Dedifferentiated amniotic fluid mesenchymal stem cell (primary cell): ENCODE results near the gene IL21R.
"Not testable (repeated sequence)": the region's sequence is repeated elsewhere in the genome, so short reads cannot be mapped to it uniquely, and the experiment has no call there.

Experiments
- DNase-seq: peaks from one replicate; pipeline ENCODE4 v3.0.0-alpha.2; 2016; ENCODE audit errors: extremely low spot score

The IL21R gene

GRCh38 chr16:27427538-27427937, 25.6 kb downstream of the IL21R start:
- DNase-seq, result no peak

- DNase-seq, result no peak
Measured at GRCh38 chr16:27428026-27428785, 26.2 kb downstream of the IL21R start.

GRCh38 chr16:27429330-27429871, 27.4 kb downstream of the IL21R start:
- DNase-seq, result no peak

- DNase-seq, result no peak
Measured at GRCh38 chr16:27429981-27430441, 28.0 kb downstream of the IL21R start.

- DNase-seq, result no peak
Measured at GRCh38 chr16:27430512-27430911, 28.5 kb downstream of the IL21R start.

GRCh38 chr16:27430923-27431484, 29.0 kb downstream of the IL21R start:
- DNase-seq, result no peak

GRCh38 chr16:27431773-27432532, 30.0 kb downstream of the IL21R start:
- no peak for DNase-seq

GRCh38 chr16:27432558-27432957, 30.6 kb downstream of the IL21R start:
- no peak for DNase-seq

- not testable (repeated sequence) for DNase-seq
Measured at GRCh38 chr16:27433191-27433590, 31.2 kb downstream of the IL21R start.

- no peak for DNase-seq
Measured at GRCh38 chr16:27433636-27434035, 31.7 kb downstream of the IL21R start.

GRCh38 chr16:27434141-27435051, 32.4 kb downstream of the IL21R start:
- DNase-seq, result no peak

GRCh38 chr16:27435146-27435545, 33.2 kb downstream of the IL21R start:
- DNase-seq, result not testable (repeated sequence)

GRCh38 chr16:27436065-27436464, 34.1 kb downstream of the IL21R start:
- DNase-seq, result no peak

- DNase-seq, result no peak
Measured at GRCh38 chr16:27436921-27437650, 35.1 kb downstream of the IL21R start.

- DNase-seq, result no peak
Measured at GRCh38 chr16:27437946-27438345, 36.0 kb downstream of the IL21R start.

GRCh38 chr16:27439271-27440018, 37.5 kb downstream of the IL21R start:
- no peak for DNase-seq

GRCh38 chr16:27441276-27441675, 39.3 kb downstream of the IL21R start:
- no peak for DNase-seq

GRCh38 chr16:27441998-27442397, 40.0 kb downstream of the IL21R start:
- no peak for DNase-seq

GRCh38 chr16:27444015-27444414, 42.0 kb downstream of the IL21R start:
- no peak for DNase-seq

GRCh38 chr16:27444470-27444869, 42.5 kb downstream of the IL21R start:
- no peak for DNase-seq
